SKM-1 treated with dmso at 0.1 percent for 144 hours (cell line): ENCODE measurements around the gene PRKD1.

Experiments used
- DNase-seq: peaks from one replicate; lab custom pipeline; 2025; ENCODE audit not compliant: unreplicated experiment; lab: John Stamatoyannopoulos, UW

PRKD1 gene

GRCh38 chr14:29630566-29631160 lies 297.0 kb downstream of the PRKD1 start:
- DNase-seq = no peak

- no peak for DNase-seq
Measured at GRCh38 chr14:29629839-29630238, 297.8 kb downstream of the PRKD1 start.

- no peak for DNase-seq
Measured at GRCh38 chr14:29627137-29627536, 300.5 kb downstream of the PRKD1 start.

- no peak for DNase-seq
Measured at GRCh38 chr14:29618323-29619067, 309.2 kb downstream of the PRKD1 start.

- DNase-seq = no peak
Measured at GRCh38 chr14:29616922-29617321, 310.7 kb downstream of the PRKD1 start.

GRCh38 chr14:29608861-29609260 lies 318.8 kb downstream of the PRKD1 start:
- DNase-seq = no peak

GRCh38 chr14:29607169-29607568 lies 320.5 kb downstream of the PRKD1 start:
- DNase-seq = no peak

- DNase-seq = no peak
Measured at GRCh38 chr14:29603696-29604095, 324.0 kb downstream of the PRKD1 start.

- DNase-seq = no peak
Measured at GRCh38 chr14:29601616-29602015, 326.0 kb downstream of the PRKD1 start.

GRCh38 chr14:29587761-29588470 lies 339.7 kb downstream of the PRKD1 start:
- DNase-seq = no peak

- DNase-seq = no peak
Measured at GRCh38 chr14:29587046-29587445, 340.6 kb downstream of the PRKD1 start.

GRCh38 chr14:29584992-29585391 lies 342.7 kb downstream of the PRKD1 start:
- DNase-seq = no peak

GRCh38 chr14:29580763-29581162 lies 346.9 kb downstream of the PRKD1 start:
- DNase-seq = no peak

- no peak for DNase-seq
Measured at GRCh38 chr14:29579838-29580237, 347.8 kb downstream of the PRKD1 start.

GRCh38 chr14:29576927-29577326 lies 350.7 kb downstream of the PRKD1 start:
- DNase-seq = no peak

- no peak for DNase-seq
Measured at GRCh38 chr14:29569194-29569593, 358.5 kb downstream of the PRKD1 start.

- DNase-seq = no peak
Measured at GRCh38 chr14:29566194-29566593, 361.5 kb downstream of the PRKD1 start.

GRCh38 chr14:29558516-29558915 lies 369.1 kb downstream of the PRKD1 start:
- no peak for DNase-seq

- DNase-seq = no peak
Measured at GRCh38 chr14:29554335-29554734, 373.3 kb downstream of the PRKD1 start.

- no peak for DNase-seq
Measured at GRCh38 chr14:29553427-29553826, 374.2 kb downstream of the PRKD1 start.

- DNase-seq = peak; percentile 29
Measured at GRCh38 chr14:29548948-29549370, 378.7 kb downstream of the PRKD1 start.

GRCh38 chr14:29545714-29546113 lies 381.9 kb downstream of the PRKD1 start:
- no peak for DNase-seq
